K562 (cell line): ENCODE data around the gene GATB. TPM values are rescaled to one million over a fixed set of nuclear protein-coding genes. Genes with fewer than 3 reads are reported as not detected.

ENCODE experiments used
- ATAC-seq: fragments of 200-7000 bp; cut with Tn5 transposase; 3 replicates; pipeline ENCODE4 v1.9.1; 2020; ENCODE audit warnings: moderate library complexity
- BruUV-seq: library from RNA; stranded (reverse); fragments of 400-500 nt; replicated peaks from 2 replicates; lab custom pipeline; 2021; lab: Mats Ljungman, UMichigan
- CTCF ChIA-PET: fragments of 300-600 bp; formaldehyde crosslinking; extraction: SDS; loops from one replicate; lab custom pipeline; 2021; ENCODE audit warnings: low intra/inter-chr PET ratio; lab: Yijun Ruan, JAX
- POLR2A ChIA-PET: fragments of 300-600, 350-650 bp; sonication (Branson Sonifier 250); formaldehyde crosslinking; extraction: SDS; loops from one replicate; lab custom pipeline; 2021; ENCODE audit warnings: antibody characterized with exemption, inconsistent platforms; lab: Yijun Ruan, JAX
- DNase-seq, 4 experiments: peaks; one replicate each; pipeline versions ENCODE4 v3.0.0 to v3.0.0-alpha.2; 2011 to 2018; ENCODE audit warnings: low spot score in 3 of 4, mixed read lengths in 3 of 4; ENCODE audit errors: extremely low read depth in 1 of 4
- FAIRE-seq: peaks from 2 replicates; lab custom pipeline; 2011; peaks lifted over from hg19 to GRCh38; lab: Jason Lieb, UNC
- H2AFZ ChIP-seq: 2 replicates; pipeline ENCODE4 v1.6.0; 2011; ENCODE audit warnings: low read depth, low read length, control low read depth, inconsistent platforms
- H3K27ac ChIP-seq: fragments of 200-600 bp; 3 replicates; pipeline ENCODE4 v1.8.0; 2011; ENCODE audit warnings: low read depth, mild to moderate bottlenecking, control low read depth, inconsistent platforms, low read length, moderate library complexity, mixed read lengths; ENCODE audit errors: extremely low read depth
- H3K27me3 ChIP-seq, 2 experiments: fragments of 300-600 bp in 1 of 2; 2 replicates in 1 of 2; 3 replicates in 1 of 2; pipeline versions ENCODE4 v1.6.0 to v1.8.0; 2011; ENCODE audit warnings: inconsistent platforms in 2 of 2, low read length in 2 of 2, mild to moderate bottlenecking in 1 of 2, mixed read lengths in 1 of 2, moderate library complexity in 1 of 2; ENCODE audit not compliant: control insufficient read depth in 2 of 2, insufficient read depth in 2 of 2
- H3K36me3 ChIP-seq: fragments of 300-600 bp; 3 replicates; pipeline ENCODE4 v1.8.0; 2011; ENCODE audit warnings: mild to moderate bottlenecking, low read length, inconsistent platforms; ENCODE audit not compliant: control insufficient read depth, insufficient read depth
- H3K4me1 ChIP-seq, 2 experiments: fragments of 200-600 bp in 1 of 2; replicated peaks in 1 of 2; 2 replicates in 1 of 2; 3 replicates in 1 of 2; pipeline versions ENCODE4 v1.5.1 to v1.8.0; 2011; ENCODE audit warnings: inconsistent platforms in 2 of 2, low read length in 2 of 2, mild to moderate bottlenecking in 1 of 2, mixed read lengths in 1 of 2, moderate library complexity in 1 of 2; ENCODE audit not compliant: control insufficient read depth in 2 of 2, insufficient read depth in 2 of 2
- H3K4me2 ChIP-seq: 2 replicates; pipeline ENCODE4 v1.6.1; 2011; ENCODE audit warnings: low read length, control low read depth, inconsistent platforms, mixed read lengths; ENCODE audit not compliant: insufficient read depth
- H3K4me3 ChIP-seq: fragments of 200-600 bp; sonication (generic), shearing (Covaris generic); 2 replicates; pipeline ENCODE4 v1.5.1; 2016; ENCODE audit warnings: control low read depth, inconsistent platforms
- H3K79me2 ChIP-seq: fragments of 200-600 bp; 3 replicates; pipeline ENCODE4 v1.8.0; 2011; ENCODE audit warnings: low read length, inconsistent platforms; ENCODE audit not compliant: control insufficient read depth, insufficient read depth
- H3K9ac ChIP-seq, 2 experiments: 2 replicates each; pipeline versions ENCODE4 v1.6.0 to v1.6.1; 2011; ENCODE audit warnings: low read depth in 2 of 2, low read length in 2 of 2, control low read depth in 1 of 2, inconsistent platforms in 1 of 2, mild to moderate bottlenecking in 1 of 2, mixed read lengths in 1 of 2; ENCODE audit not compliant: insufficient read depth in 1 of 2
- H3K9me1 ChIP-seq: one replicate; pipeline ENCODE4 v1.6.0; 2011; ENCODE audit warnings: inconsistent platforms, mild to moderate bottlenecking, low read length, moderate library complexity; ENCODE audit not compliant: control insufficient read depth, insufficient read depth
- H3K9me3 ChIP-seq: replicated peaks from 2 replicates; pipeline ENCODE4 v1.5.1; 2011; ENCODE audit warnings: low read depth, low read length, inconsistent platforms; ENCODE audit not compliant: control insufficient read depth, insufficient read depth
- H4K20me1 ChIP-seq: replicated peaks from 2 replicates; pipeline ENCODE4 v1.6.1; 2011; ENCODE audit warnings: low read length, inconsistent platforms, mixed read lengths; ENCODE audit not compliant: control insufficient read depth, insufficient read depth
- BHLHE40 ChIP-seq: IDR thresholded peaks from 2 replicates; pipeline ENCODE4 v1.6.1; 2011; ENCODE audit warnings: low read length, improper control_type of control experiment
- MAFK ChIP-seq: IDR thresholded peaks from 2 replicates; pipeline ENCODE4 v1.6.1; 2011; ENCODE audit warnings: low read length, improper control_type of control experiment
- SLC30A9 ChIP-seq: fragments of 250-450 bp; sonication (Bioruptor Pico); IDR thresholded peaks from 2 replicates; pipeline ENCODE4 v1.8.0; 2022; ENCODE audit warnings: mild to moderate bottlenecking, moderate library complexity
- ZNF232 ChIP-seq: sonication (generic); formaldehyde crosslinking; IDR thresholded peaks from 2 replicates; pipeline ENCODE4 v1.8.0; 2022; ENCODE audit warnings: mild to moderate bottlenecking, missing genetic modification reagents
- ZNF586 ChIP-seq: fragments of 450-650 bp; formaldehyde crosslinking; conservative IDR thresholded peaks from 2 replicates; pipeline ENCODE4 v1.4.0; 2020; ENCODE audit warnings: mild to moderate bottlenecking, moderate library complexity
- WGBS: fragments of 100-300 bp; shearing (Covaris generic); methylation state at CpG from one replicate; pipeline ENCODE4 v1.1.6; 2016; ENCODE audit warnings: low coverage, mixed read lengths; ENCODE audit not compliant: insufficient coverage; ENCODE audit errors: missing lambda C conversion rate; 5-methylcytosine and 5-hydroxymethylcytosine counted together
- in situ Hi-C: fragments of 300-500 bp; cut with MboI; formaldehyde crosslinking; loops from 4 replicates; pipeline ENCODE4 v1.15.0; 2018; ENCODE audit warnings: inconsistent platforms, mixed read lengths
- intact Hi-C: fragments of 100-400 bp; cut with micrococcal nuclease; formaldehyde crosslinking; loops from 2 replicates; pipeline ENCODE4 v1.14.2; 2022
- polyA plus RNA-seq, 8 experiments: library from polyadenylated mRNA; depleted of rRNA in 4 of 8; stranded (reverse) in 5 of 8; unstranded in 3 of 8; fragments of >200 nt; fragmentation: Nextera tagmentation in 2 of 8; fragmentation: Illumina TruSeq in 1 of 8; extraction: Ambion mirVana in 2 of 8; extraction: Trizol in 1 of 8; gene quantifications; 2 replicates each; pipeline versions ENCODE4 v1.2.1 to v1.2.3, GENCODE V29; 2011 to 2014; ENCODE audit warnings: inconsistent platforms in 1 of 8, missing spikeins in 1 of 8
- total RNA-seq, 7 experiments: library from RNA; depleted of rRNA in 6 of 7; stranded (reverse); fragments of >200 nt in 6 of 7; fragmentation: Illumina TruSeq in 2 of 7; extraction: Trizol in 2 of 7; gene quantifications; 2 replicates each; pipeline versions ENCODE4 v1.2.1 to v1.2.3, GENCODE V29; 2011 to 2021; ENCODE audit warnings: low replicate concordance in 1 of 7
- TF ChIP-seq, protein P1 (sequence below): fragments of 450-650 bp; IDR thresholded peaks from 2 replicates; pipeline ENCODE4 v1.6.1; 2017; ENCODE audit warnings: antibody characterized with exemption, mild to moderate bottlenecking
- TF ChIP-seq, protein P2 (sequence below): sonication (generic); formaldehyde crosslinking; IDR thresholded peaks from 2 replicates; pipeline ENCODE4 v1.8.0; 2023; ENCODE audit warnings: missing genetic modification reagents, mild to moderate bottlenecking, borderline replicate concordance
- TF ChIP-seq, protein P3 (sequence below): IDR thresholded peaks from 2 replicates; pipeline ENCODE4 v1.6.1; 2011; ENCODE audit not compliant: insufficient read length; ENCODE audit errors: extremely low read depth
- TF ChIP-seq, protein P4 (sequence below): fragments of 450-650 bp; IDR thresholded peaks from 2 replicates; pipeline ENCODE4 v1.6.1; 2017; ENCODE audit warnings: antibody characterized with exemption

GATB gene
- total and polyA plus RNA-seq, 9 of the 15 experiments (the other 6 are each of a cell fraction or from before 2014, with no cell fraction given): 15.3 to 31.8 (median 26.2) TPM

DNA sequence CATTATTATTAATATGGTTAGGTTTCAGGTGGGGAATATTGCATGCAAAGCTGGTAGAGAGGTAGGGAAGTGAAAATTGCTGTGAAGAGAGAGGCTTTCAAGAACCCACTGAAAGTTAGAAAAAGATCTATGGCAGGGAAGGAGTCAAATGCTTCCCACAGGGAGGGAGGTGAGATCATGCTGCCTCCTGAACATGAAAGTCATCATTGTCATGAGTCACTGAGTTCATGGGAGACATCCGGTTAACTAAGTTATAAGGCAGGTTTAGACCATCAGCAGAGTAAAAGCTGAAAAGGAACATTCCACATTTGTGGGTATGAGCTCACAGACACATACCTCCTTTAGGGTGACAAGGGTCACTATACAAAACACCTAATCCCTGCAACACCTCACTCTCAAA, 16.2 kb downstream of the GATB start:
- intact Hi-C loops: no loop called here
- WGBS: 0% methylated on average over 1 of the region's 1 CpG
- TF ChIP-seq MAFK (peak; percentile 66), BHLHE40 (peak; percentile 14; the same call in 1 of the 2 replicates), ZNF586 (CRISPR knock-in tag) (no peak), ZNF232 (CRISPR knock-in tag) (no peak), SLC30A9 (CRISPR knock-in tag) (no peak)
- TF ChIP-seq, protein P1, sequence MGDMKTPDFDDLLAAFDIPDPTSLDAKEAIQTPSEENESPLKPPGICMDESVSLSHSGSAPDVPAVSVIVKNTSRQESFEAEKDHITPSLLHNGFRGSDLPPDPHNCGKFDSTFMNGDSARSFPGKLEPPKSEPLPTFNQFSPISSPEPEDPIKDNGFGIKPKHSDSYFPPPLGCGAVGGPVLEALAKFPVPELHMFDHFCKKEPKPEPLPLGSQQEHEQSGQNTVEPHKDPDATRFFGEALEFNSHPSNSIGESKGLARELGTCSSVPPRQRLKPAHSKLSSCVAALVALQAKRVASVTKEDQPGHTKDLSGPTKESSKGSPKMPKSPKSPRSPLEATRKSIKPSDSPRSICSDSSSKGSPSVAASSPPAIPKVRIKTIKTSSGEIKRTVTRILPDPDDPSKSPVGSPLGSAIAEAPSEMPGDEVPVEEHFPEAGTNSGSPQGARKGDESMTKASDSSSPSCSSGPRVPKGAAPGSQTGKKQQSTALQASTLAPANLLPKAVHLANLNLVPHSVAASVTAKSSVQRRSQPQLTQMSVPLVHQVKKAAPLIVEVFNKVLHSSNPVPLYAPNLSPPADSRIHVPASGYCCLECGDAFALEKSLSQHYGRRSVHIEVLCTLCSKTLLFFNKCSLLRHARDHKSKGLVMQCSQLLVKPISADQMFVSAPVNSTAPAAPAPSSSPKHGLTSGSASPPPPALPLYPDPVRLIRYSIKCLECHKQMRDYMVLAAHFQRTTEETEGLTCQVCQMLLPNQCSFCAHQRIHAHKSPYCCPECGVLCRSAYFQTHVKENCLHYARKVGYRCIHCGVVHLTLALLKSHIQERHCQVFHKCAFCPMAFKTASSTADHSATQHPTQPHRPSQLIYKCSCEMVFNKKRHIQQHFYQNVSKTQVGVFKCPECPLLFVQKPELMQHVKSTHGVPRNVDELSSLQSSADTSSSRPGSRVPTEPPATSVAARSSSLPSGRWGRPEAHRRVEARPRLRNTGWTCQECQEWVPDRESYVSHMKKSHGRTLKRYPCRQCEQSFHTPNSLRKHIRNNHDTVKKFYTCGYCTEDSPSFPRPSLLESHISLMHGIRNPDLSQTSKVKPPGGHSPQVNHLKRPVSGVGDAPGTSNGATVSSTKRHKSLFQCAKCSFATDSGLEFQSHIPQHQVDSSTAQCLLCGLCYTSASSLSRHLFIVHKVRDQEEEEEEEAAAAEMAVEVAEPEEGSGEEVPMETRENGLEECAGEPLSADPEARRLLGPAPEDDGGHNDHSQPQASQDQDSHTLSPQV: peak; percentile 69
- TF ChIP-seq, protein P2, sequence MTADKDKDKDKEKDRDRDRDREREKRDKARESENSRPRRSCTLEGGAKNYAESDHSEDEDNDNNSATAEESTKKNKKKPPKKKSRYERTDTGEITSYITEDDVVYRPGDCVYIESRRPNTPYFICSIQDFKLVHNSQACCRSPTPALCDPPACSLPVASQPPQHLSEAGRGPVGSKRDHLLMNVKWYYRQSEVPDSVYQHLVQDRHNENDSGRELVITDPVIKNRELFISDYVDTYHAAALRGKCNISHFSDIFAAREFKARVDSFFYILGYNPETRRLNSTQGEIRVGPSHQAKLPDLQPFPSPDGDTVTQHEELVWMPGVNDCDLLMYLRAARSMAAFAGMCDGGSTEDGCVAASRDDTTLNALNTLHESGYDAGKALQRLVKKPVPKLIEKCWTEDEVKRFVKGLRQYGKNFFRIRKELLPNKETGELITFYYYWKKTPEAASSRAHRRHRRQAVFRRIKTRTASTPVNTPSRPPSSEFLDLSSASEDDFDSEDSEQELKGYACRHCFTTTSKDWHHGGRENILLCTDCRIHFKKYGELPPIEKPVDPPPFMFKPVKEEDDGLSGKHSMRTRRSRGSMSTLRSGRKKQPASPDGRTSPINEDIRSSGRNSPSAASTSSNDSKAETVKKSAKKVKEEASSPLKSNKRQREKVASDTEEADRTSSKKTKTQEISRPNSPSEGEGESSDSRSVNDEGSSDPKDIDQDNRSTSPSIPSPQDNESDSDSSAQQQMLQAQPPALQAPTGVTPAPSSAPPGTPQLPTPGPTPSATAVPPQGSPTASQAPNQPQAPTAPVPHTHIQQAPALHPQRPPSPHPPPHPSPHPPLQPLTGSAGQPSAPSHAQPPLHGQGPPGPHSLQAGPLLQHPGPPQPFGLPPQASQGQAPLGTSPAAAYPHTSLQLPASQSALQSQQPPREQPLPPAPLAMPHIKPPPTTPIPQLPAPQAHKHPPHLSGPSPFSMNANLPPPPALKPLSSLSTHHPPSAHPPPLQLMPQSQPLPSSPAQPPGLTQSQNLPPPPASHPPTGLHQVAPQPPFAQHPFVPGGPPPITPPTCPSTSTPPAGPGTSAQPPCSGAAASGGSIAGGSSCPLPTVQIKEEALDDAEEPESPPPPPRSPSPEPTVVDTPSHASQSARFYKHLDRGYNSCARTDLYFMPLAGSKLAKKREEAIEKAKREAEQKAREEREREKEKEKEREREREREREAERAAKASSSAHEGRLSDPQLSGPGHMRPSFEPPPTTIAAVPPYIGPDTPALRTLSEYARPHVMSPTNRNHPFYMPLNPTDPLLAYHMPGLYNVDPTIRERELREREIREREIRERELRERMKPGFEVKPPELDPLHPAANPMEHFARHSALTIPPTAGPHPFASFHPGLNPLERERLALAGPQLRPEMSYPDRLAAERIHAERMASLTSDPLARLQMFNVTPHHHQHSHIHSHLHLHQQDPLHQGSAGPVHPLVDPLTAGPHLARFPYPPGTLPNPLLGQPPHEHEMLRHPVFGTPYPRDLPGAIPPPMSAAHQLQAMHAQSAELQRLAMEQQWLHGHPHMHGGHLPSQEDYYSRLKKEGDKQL (CRISPR knock-in tag): no peak
- TF ChIP-seq, protein P3, sequence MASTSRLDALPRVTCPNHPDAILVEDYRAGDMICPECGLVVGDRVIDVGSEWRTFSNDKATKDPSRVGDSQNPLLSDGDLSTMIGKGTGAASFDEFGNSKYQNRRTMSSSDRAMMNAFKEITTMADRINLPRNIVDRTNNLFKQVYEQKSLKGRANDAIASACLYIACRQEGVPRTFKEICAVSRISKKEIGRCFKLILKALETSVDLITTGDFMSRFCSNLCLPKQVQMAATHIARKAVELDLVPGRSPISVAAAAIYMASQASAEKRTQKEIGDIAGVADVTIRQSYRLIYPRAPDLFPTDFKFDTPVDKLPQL: no peak
- TF ChIP-seq, protein P4, sequence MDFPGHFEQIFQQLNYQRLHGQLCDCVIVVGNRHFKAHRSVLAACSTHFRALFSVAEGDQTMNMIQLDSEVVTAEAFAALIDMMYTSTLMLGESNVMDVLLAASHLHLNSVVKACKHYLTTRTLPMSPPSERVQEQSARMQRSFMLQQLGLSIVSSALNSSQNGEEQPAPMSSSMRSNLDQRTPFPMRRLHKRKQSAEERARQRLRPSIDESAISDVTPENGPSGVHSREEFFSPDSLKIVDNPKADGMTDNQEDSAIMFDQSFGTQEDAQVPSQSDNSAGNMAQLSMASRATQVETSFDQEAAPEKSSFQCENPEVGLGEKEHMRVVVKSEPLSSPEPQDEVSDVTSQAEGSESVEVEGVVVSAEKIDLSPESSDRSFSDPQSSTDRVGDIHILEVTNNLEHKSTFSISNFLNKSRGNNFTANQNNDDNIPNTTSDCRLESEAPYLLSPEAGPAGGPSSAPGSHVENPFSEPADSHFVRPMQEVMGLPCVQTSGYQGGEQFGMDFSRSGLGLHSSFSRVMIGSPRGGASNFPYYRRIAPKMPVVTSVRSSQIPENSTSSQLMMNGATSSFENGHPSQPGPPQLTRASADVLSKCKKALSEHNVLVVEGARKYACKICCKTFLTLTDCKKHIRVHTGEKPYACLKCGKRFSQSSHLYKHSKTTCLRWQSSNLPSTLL: no peak

More for the DNA sequence above, 16.2 kb downstream of the GATB start:
- H4K20me1 ChIP-seq: no peaks in the 10 kb centered on the region
- peak; percentile 96 for ATAC-seq
- no peaks in the 10 kb centered on the region for H3K27me3 ChIP-seq
- in situ Hi-C loops: no loop called here
- peaks cover 10% of the 10 kb centered on the region; the same call in 1 of the 3 replicates for H3K79me2 ChIP-seq
- no TSS peak for BruUV-seq
- peak; percentile 93 for FAIRE-seq
- H3K4me3 ChIP-seq: no peak overlapping the region
- H3K9me3 ChIP-seq: no peaks in the 10 kb centered on the region
- peak; percentile 65 to 84 (median 74) for DNase-seq
- peak overlapping the region; percentile 35 for H2AFZ ChIP-seq
- peaks cover 0 to 33% of the 10 kb centered on the region in 2 experiments; a peak in 2 of 5 replicates for H3K4me1 ChIP-seq
- H3K9me1 ChIP-seq: no peaks in the 10 kb centered on the region
- CTCF ChIA-PET: interaction anchor here (0.6 kb wide), 1 partner anchor 103 kb away, joined by 4 read pairs; no protein-coding TSS in a partner anchor
- peak overlapping the region in 1 of 2 experiments; percentile 45; a peak in 1 of 4 replicates for H3K9ac ChIP-seq
- peak overlapping the region; percentile 49 for H3K4me2 ChIP-seq
- peak overlapping the region; percentile 81 for H3K27ac ChIP-seq
- POLR2A ChIA-PET: interaction anchor here (0.5 kb wide), 1 partner anchor 41 kb away, joined by 4 read pairs; no protein-coding TSS in a partner anchor
- no peaks in the 10 kb centered on the region; the same call in 2 of the 3 replicates for H3K36me3 ChIP-seq
